Activated T-cell treated with anti-CD3 and anti-CD28 coated beads, Interleukin-2, amount 50 U/mL, for 24 hours (primary cell): ENCODE measurements around the gene GAPDHS.

Experiments used
- DNase-seq: peaks from one replicate; pipeline ENCODE4 v3.0.0-alpha.2; 2020
- H3K27ac Mint-ChIP-seq: 2 replicates; pipeline ENCODE4 v1.8.0; 2020; ENCODE audit warnings: mild to moderate bottlenecking, mixed read lengths
- H3K27me3 Mint-ChIP-seq: 2 replicates; pipeline ENCODE4 v1.8.0; 2020; ENCODE audit warnings: mixed read lengths
- H3K36me3 Mint-ChIP-seq: 2 replicates; pipeline ENCODE4 v1.8.0; 2020; ENCODE audit warnings: low read depth, mixed read lengths
- H3K4me1 Mint-ChIP-seq: 2 replicates; pipeline ENCODE4 v1.8.0; 2020; ENCODE audit warnings: low read depth, mixed read lengths
- H3K4me3 Mint-ChIP-seq: 2 replicates; pipeline ENCODE4 v1.8.0; 2020; ENCODE audit warnings: mild to moderate bottlenecking, moderate library complexity, mixed read lengths
- H3K9me3 Mint-ChIP-seq: 2 replicates; pipeline ENCODE4 v1.8.0; 2020; ENCODE audit warnings: mixed read lengths

The GAPDHS gene

GRCh38 chr19:35502751-35503150 lies 30.5 kb upstream of the GAPDHS start:
- Mint-ChIP-seq H3K9me3 (no peaks in the 10 kb centered on the region), H3K36me3 (no peaks in the 10 kb centered on the region), H3K4me1 (no peaks in the 10 kb centered on the region), H3K27me3 (peaks cover 23% of the 10 kb centered on the region), H3K4me3 (no peak overlapping the region), H3K27ac (no peak overlapping the region)
- no peak for DNase-seq

GRCh38 chr19:35506011-35506410 lies 27.2 kb upstream of the GAPDHS start:
- no peak for DNase-seq
- Mint-ChIP-seq H3K4me1 (peaks cover 16% of the 10 kb centered on the region), H3K36me3 (no peaks in the 10 kb centered on the region), H3K9me3 (no peaks in the 10 kb centered on the region), H3K27me3 (peaks cover 52% of the 10 kb centered on the region), H3K27ac (no peak overlapping the region), H3K4me3 (no peak overlapping the region)

- Mint-ChIP-seq H3K36me3 (no peaks in the 10 kb centered on the region), H3K4me3 (no peak overlapping the region), H3K27me3 (peaks cover 64% of the 10 kb centered on the region), H3K9me3 (no peaks in the 10 kb centered on the region), H3K27ac (no peak overlapping the region), H3K4me1 (peaks cover 16% of the 10 kb centered on the region)
- DNase-seq = no peak
These were observed 25.7 kb upstream of the GAPDHS start for GRCh38 chr19:35507561-35507960.

- H3K36me3 Mint-ChIP-seq = no peaks in the 10 kb centered on the region
- peaks cover 70% of the 10 kb centered on the region for H3K27me3 Mint-ChIP-seq
- no peaks in the 10 kb centered on the region for H3K9me3 Mint-ChIP-seq
- H3K27ac Mint-ChIP-seq = no peak overlapping the region
- no peak for DNase-seq
- H3K4me1 Mint-ChIP-seq = peaks cover 16% of the 10 kb centered on the region
- H3K4me3 Mint-ChIP-seq = no peak overlapping the region
These were observed 25.1 kb upstream of the GAPDHS start for GRCh38 chr19:35508129-35508528.

- H3K9me3 Mint-ChIP-seq = no peaks in the 10 kb centered on the region
- H3K4me3 Mint-ChIP-seq = peak overlapping the region; percentile 67
- H3K27me3 Mint-ChIP-seq = peaks cover 76% of the 10 kb centered on the region
- H3K27ac Mint-ChIP-seq = no peak overlapping the region
- H3K4me1 Mint-ChIP-seq = peaks cover 16% of the 10 kb centered on the region
- no peaks in the 10 kb centered on the region for H3K36me3 Mint-ChIP-seq
- DNase-seq = peak; percentile 49
These were observed 24.1 kb upstream of the GAPDHS start for GRCh38 chr19:35509018-35509652.

- H3K27me3 Mint-ChIP-seq = peaks cover 77% of the 10 kb centered on the region
- no peaks in the 10 kb centered on the region for H3K9me3 Mint-ChIP-seq
- H3K36me3 Mint-ChIP-seq = no peaks in the 10 kb centered on the region
- peaks cover 16% of the 10 kb centered on the region for H3K4me1 Mint-ChIP-seq
- DNase-seq = peak; percentile 84
- no peak overlapping the region for H3K27ac Mint-ChIP-seq
- peak overlapping the region; percentile 67 for H3K4me3 Mint-ChIP-seq
These were observed 23.2 kb upstream of the GAPDHS start for GRCh38 chr19:35509861-35510625.

GRCh38 chr19:35510626-35510964 lies 22.7 kb upstream of the GAPDHS start:
- Mint-ChIP-seq H3K4me3 (peak overlapping the region; percentile 67), H3K9me3 (no peaks in the 10 kb centered on the region), H3K27ac (no peak overlapping the region), H3K4me1 (peaks cover 16% of the 10 kb centered on the region), H3K27me3 (peaks cover 72% of the 10 kb centered on the region), H3K36me3 (no peaks in the 10 kb centered on the region)
- no peak for DNase-seq

GRCh38 chr19:35511337-35511736 lies 21.9 kb upstream of the GAPDHS start:
- peaks cover 70% of the 10 kb centered on the region for H3K27me3 Mint-ChIP-seq
- no peak overlapping the region for H3K4me3 Mint-ChIP-seq
- peaks cover 16% of the 10 kb centered on the region for H3K4me1 Mint-ChIP-seq
- no peak for DNase-seq
- no peaks in the 10 kb centered on the region for H3K36me3 Mint-ChIP-seq
- no peaks in the 10 kb centered on the region for H3K9me3 Mint-ChIP-seq
- no peak overlapping the region for H3K27ac Mint-ChIP-seq

GRCh38 chr19:35512831-35513627 lies 20.2 kb upstream of the GAPDHS start:
- Mint-ChIP-seq H3K9me3 (no peaks in the 10 kb centered on the region), H3K4me1 (peaks cover 16% of the 10 kb centered on the region), H3K27ac (no peak overlapping the region), H3K4me3 (no peak overlapping the region), H3K27me3 (peaks cover 59% of the 10 kb centered on the region), H3K36me3 (no peaks in the 10 kb centered on the region)
- no peak for DNase-seq

GRCh38 chr19:35513628-35514281 lies 19.5 kb upstream of the GAPDHS start, which contains the start of gene DMKN:
Gene DMKN (minus strand): TSS chr19:35513649. CDS start chr19:35513475, 174 bp downstream.
- Mint-ChIP-seq H3K4me3 (no peak within 1 kb of the TSS), H3K9me3 (no peaks in the 10 kb centered on the region), H3K27me3 (peaks cover 54% of the 10 kb centered on the region), H3K4me1 (peaks cover 16% of the 10 kb centered on the region), H3K27ac (no peak within 1 kb of the TSS), H3K36me3 (no peaks in the 10 kb centered on the region)
- DNase-seq = no peak

- DNase-seq = no peak
- Mint-ChIP-seq H3K4me1 (peaks cover 14% of the 10 kb centered on the region), H3K4me3 (no peak overlapping the region), H3K9me3 (no peaks in the 10 kb centered on the region), H3K36me3 (no peaks in the 10 kb centered on the region), H3K27me3 (peaks cover 51% of the 10 kb centered on the region), H3K27ac (no peak overlapping the region)
These were observed 18.9 kb upstream of the GAPDHS start for GRCh38 chr19:35514282-35514809.

- no peak overlapping the region for H3K4me3 Mint-ChIP-seq
- H3K27me3 Mint-ChIP-seq = peaks cover 32% of the 10 kb centered on the region
- no peak for DNase-seq
- no peak overlapping the region for H3K27ac Mint-ChIP-seq
- H3K4me1 Mint-ChIP-seq = no peaks in the 10 kb centered on the region
- H3K9me3 Mint-ChIP-seq = no peaks in the 10 kb centered on the region
- H3K36me3 Mint-ChIP-seq = no peaks in the 10 kb centered on the region
These were observed 16.9 kb upstream of the GAPDHS start for GRCh38 chr19:35516310-35516709.

- Mint-ChIP-seq H3K4me3 (no peak overlapping the region), H3K27me3 (peaks cover 21% of the 10 kb centered on the region), H3K36me3 (no peaks in the 10 kb centered on the region), H3K4me1 (no peaks in the 10 kb centered on the region), H3K9me3 (no peaks in the 10 kb centered on the region), H3K27ac (no peak overlapping the region)
- no peak for DNase-seq
These were observed 15.9 kb upstream of the GAPDHS start for GRCh38 chr19:35517342-35517741.

GRCh38 chr19:35518313-35518712 lies 14.9 kb upstream of the GAPDHS start:
- Mint-ChIP-seq H3K27me3 (peaks cover 12% of the 10 kb centered on the region), H3K9me3 (no peaks in the 10 kb centered on the region), H3K4me1 (no peaks in the 10 kb centered on the region), H3K27ac (no peak overlapping the region), H3K4me3 (no peak overlapping the region), H3K36me3 (no peaks in the 10 kb centered on the region)
- DNase-seq = no peak
